Esophagus (tissue), 2 donors: Measurements from ENCODE around the gene DAND5. TPM values are rescaled to one million over a fixed set of nuclear protein-coding genes. Genes with fewer than 3 reads are reported as not detected.

ENCODE experiments used
- H3K27ac ChIP-seq, 2 donors: one replicate each; pipeline ENCODE4 v1.5.1; 2013; ENCODE audit warnings: low read depth in 2 of 2, mild to moderate bottlenecking in 2 of 2, inconsistent platforms in 1 of 2, low read length in 1 of 2, moderate library complexity in 1 of 2
- H3K27me3 ChIP-seq, 2 donors: one replicate each; pipeline ENCODE4 v1.6.1; 2013; ENCODE audit warnings: low read length in 2 of 2, control low read depth in 1 of 2, mild to moderate bottlenecking in 1 of 2; ENCODE audit not compliant: insufficient read depth in 2 of 2, control insufficient read depth in 1 of 2
- H3K36me3 ChIP-seq, 2 donors: one replicate each; pipeline ENCODE4 v1.6.1; 2013; ENCODE audit warnings: low read length in 1 of 2; ENCODE audit not compliant: control insufficient read depth in 2 of 2, insufficient read depth in 2 of 2
- H3K4me1 ChIP-seq, 2 donors: one replicate each; pipeline ENCODE4 v1.6.1; 2013; ENCODE audit warnings: low read length in 1 of 2; ENCODE audit not compliant: control insufficient read depth in 2 of 2, insufficient read depth in 2 of 2
- H3K4me3 ChIP-seq, 2 donors: one replicate each; pipeline ENCODE4 v1.5.1; 2013; ENCODE audit warnings: low read length in 2 of 2, mild to moderate bottlenecking in 2 of 2, low read depth in 1 of 2, moderate library complexity in 1 of 2
- H3K9me3 ChIP-seq, 2 donors: one replicate each; pipeline ENCODE4 v1.6.1; 2013; ENCODE audit warnings: mild to moderate bottlenecking in 2 of 2, low read depth in 1 of 2, low read length in 1 of 2, moderate library complexity in 1 of 2; ENCODE audit not compliant: control insufficient read depth in 2 of 2, insufficient read depth in 1 of 2
- WGBS, 2 donors: extraction: QIAGEN DNeasy Blood & Tissue Kit; methylation state at CpG; one replicate each; pipeline ENCODE4 v1.1.7; 2013; 5-methylcytosine and 5-hydroxymethylcytosine counted together
- polyA plus RNA-seq, 2 donors: library from polyadenylated mRNA; stranded (reverse); fragments of 200-250 nt; gene quantifications; one replicate each; pipeline ENCODE4 v1.2.3, GENCODE V29; 2013
- donor health status: healthy with polysubstance abuse.
- donor health status: Bipolar disorder and iron deficiency.

DAND5 gene
- polyA plus RNA-seq = not detected

DNA sequence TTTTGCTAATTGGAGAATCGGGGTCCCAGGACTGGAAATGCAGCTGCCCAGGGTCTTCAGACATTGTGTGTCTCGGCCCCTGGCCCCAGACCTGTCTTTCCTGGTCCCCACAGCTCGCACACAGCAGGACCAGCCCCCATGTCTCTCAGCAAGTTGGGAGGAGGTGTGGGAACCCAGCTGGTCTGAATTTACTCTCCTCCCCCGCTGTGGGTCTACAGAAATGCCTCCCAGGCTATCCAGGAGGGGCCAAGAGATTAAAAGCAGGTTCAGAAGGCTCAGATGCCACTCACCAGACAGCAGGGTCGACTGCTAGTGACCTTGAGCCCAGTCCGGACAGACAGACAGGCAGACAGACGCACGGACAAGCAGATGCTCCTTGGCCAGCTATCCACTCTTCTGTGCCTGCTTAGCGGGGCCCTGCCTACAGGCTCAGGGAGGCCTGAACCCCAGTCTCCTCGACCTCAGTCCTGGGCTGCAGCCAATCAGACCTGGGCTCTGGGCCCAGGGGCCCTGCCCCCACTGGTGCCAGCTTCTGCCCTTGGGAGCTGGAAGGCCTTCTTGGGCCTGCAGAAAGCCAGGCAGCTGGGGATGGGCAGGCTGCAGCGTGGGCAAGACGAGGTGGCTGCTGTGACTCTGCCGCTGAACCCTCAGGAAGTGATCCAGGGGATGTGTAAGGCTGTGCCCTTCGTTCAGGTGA lies at the start of gene DAND5:
DAND5 (plus strand) TSS at position 285 of the 697 bp plus-strand sequence; CDS start at position 370, 85 bp downstream.
- WGBS, 2 donors = 32 to 44% methylated on average over 14 of the region's 14 CpGs
- H3K4me1 ChIP-seq = peaks cover 0 to 3% of the 10 kb centered on the region in 2 donors
- H3K27ac ChIP-seq = peak within 1 kb of the TSS in 1 of 2 donors; percentile 33
- H3K36me3 ChIP-seq = no peaks in the 10 kb centered on the region
- no peaks in the 10 kb centered on the region for H3K9me3 ChIP-seq
- no peaks in the 10 kb centered on the region for H3K27me3 ChIP-seq
- H3K4me3 ChIP-seq = no peak within 1 kb of the TSS

DNA sequence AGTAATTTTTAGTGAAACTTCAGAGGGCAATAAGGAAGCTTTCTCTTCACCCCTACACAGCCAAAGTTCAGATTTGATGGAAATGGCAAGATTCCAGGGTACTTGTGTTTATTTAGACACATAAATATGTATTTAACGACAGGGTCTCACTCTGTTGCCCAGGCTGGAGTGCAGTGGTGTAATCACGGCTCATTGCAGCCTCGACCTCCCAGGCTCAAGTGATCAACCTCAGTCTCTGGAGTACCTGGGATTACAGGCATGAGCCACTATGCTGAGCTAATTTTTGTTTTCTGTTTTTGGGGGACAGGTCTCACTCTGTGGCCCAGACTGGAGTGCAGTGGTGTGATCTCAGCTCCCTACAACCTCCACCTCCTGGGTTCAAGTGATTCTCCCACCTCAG lies 48.3 kb upstream of the DAND5 start:
- H3K36me3 ChIP-seq = peaks cover 15 to 24% of the 10 kb centered on the region in 2 donors
- WGBS, 2 donors = 55 to 64% methylated on average over 3 of the region's 3 CpGs
- no peak overlapping the region for H3K27ac ChIP-seq
- H3K27me3 ChIP-seq = no peaks in the 10 kb centered on the region
- H3K9me3 ChIP-seq = no peaks in the 10 kb centered on the region
- H3K4me1 ChIP-seq = peaks cover 0 to 3% of the 10 kb centered on the region in 2 donors
- H3K4me3 ChIP-seq = no peak overlapping the region

- Histone ChIP-seq H3K36me3 (peaks cover 15 to 36% of the 10 kb centered on the region in 2 donors), H3K4me3 (no peak overlapping the region), H3K27me3 (no peaks in the 10 kb centered on the region), H3K27ac (no peak overlapping the region), H3K9me3 (no peaks in the 10 kb centered on the region), H3K4me1 (peaks cover 0 to 3% of the 10 kb centered on the region in 2 donors)
- WGBS, 2 donors = 99% methylated on average over 4 of the region's 4 CpGs
Observed at GRCh38 chr19:12922959-12923358, 46.4 kb upstream of the DAND5 start.

- H3K4me3 ChIP-seq = no peak overlapping the region
- H3K27me3 ChIP-seq = no peaks in the 10 kb centered on the region
- peaks cover 27 to 45% of the 10 kb centered on the region in 2 donors for H3K36me3 ChIP-seq
- no peak overlapping the region for H3K27ac ChIP-seq
- H3K4me1 ChIP-seq = no peaks in the 10 kb centered on the region
- 97 to 98% methylated on average over 29 of the region's 29 CpGs for WGBS, 2 donors
- no peaks in the 10 kb centered on the region for H3K9me3 ChIP-seq
Observed at GRCh38 chr19:12924621-12925310, 44.6 kb upstream of the DAND5 start.

DNA sequence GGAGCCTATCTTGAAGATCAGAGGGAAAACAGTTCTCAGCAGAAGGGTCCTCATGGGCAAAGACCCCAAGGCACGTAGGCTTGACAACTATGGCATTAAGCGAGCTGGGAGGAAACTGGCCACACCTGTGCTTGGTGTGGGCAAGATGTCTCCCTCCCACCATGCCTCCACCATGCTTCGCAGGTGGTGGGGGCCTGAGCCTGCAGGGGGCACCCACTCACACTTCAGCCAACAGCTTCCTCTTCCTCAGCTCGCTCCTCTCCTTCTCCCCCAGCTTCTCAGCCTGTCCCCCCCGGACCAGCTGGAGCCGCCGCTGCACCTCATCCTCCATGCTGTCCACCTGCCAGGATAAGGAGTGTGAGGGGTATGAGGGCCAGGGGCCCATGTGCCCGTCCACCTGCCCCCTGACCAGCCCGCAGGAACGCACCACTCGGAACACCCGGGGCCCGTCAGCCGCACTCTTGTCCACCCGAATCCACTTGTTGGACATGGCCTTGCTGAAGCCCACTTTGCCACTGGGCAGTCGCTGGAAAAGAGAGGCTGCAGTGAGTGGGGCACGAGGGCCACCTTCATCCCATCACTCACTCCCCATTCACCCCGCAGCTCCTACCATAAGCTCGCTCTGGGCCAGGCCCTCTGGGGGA lies 39.3 kb upstream of the DAND5 start:
- Histone ChIP-seq H3K36me3 (peaks cover 14 to 29% of the 10 kb centered on the region in 2 donors), H3K27ac (no peak overlapping the region), H3K4me3 (no peak overlapping the region), H3K9me3 (no peaks in the 10 kb centered on the region), H3K4me1 (peaks cover 4 to 9% of the 10 kb centered on the region in 2 donors), H3K27me3 (no peaks in the 10 kb centered on the region)
- WGBS, 2 donors = 92 to 93% methylated on average over 19 of the region's 19 CpGs

DNA sequence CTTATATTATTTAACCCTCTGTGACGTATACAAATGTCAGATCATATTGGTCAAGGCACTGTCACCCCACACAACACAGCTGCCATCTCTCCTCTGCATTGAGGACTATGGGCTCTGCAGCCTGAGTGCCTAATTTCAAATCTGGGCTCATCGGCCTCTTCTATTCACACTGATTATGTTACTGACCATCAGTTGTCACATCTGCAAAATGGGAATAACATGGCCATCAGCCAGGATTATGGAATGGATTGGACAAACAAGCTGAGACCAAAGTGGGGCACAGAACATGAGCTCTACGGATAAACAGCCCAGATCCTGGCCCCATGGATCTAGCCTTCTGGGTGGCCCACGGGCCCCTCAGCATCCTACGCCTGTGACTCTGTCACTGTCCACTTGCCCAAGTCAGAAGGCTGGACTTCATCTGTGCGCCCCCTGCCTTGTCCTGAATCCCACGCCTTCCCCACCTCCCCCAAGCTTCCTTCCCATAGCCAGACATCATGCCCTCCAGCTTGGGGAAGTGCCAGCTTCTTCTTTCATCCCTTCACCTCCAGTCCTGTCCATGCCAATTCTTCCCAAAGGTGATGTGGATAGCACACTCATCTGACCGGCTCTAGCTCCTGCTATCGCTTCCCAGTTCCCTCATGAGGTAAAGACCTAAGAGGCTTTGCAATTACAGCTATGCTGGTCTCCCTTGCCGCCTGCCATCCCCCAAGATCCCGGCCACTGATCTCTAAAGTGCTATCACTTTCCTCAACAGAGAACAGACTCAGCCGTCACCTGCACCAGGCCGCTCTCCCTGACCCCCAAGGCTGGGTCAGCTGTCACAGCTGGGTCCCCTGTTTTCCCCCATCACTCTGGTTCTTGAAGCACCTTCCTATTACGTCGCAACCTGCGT lies 36.7 kb upstream of the DAND5 start:
- Histone ChIP-seq H3K4me1 (peaks cover 4 to 12% of the 10 kb centered on the region in 2 donors), H3K4me3 (peak overlapping the region; percentile 95 to 97), H3K27ac (peak overlapping the region; percentile 8 to 60), H3K27me3 (no peaks in the 10 kb centered on the region), H3K9me3 (no peaks in the 10 kb centered on the region), H3K36me3 (peaks cover 14 to 17% of the 10 kb centered on the region in 2 donors)
- 30 to 32% methylated on average over 16 of the region's 16 CpGs for WGBS, 2 donors

GRCh38 chr19:12933287-12934072 lies 35.9 kb upstream of the DAND5 start, which contains the start of gene FARSA:
Gene FARSA, minus strand, starts transcription at chr19:12933711. Its CDS starts 15 bp downstream, at chr19:12933696.
- Histone ChIP-seq H3K9me3 (no peaks in the 10 kb centered on the region), H3K36me3 (peaks cover 13% of the 10 kb centered on the region in 2 donors), H3K4me1 (peaks cover 4 to 15% of the 10 kb centered on the region in 2 donors), H3K4me3 (peak within 1 kb of the TSS; percentile 95 to 97), H3K27me3 (no peaks in the 10 kb centered on the region), H3K27ac (peak within 1 kb of the TSS; percentile 61 to 77)
- 2 to 3% methylated on average over 46 to 51 of the region's 51 CpGs for WGBS, 2 donors

GRCh38 chr19:12935071-12935470 lies 34.3 kb upstream of the DAND5 start:
- peaks cover 2 to 8% of the 10 kb centered on the region in 2 donors for H3K36me3 ChIP-seq
- H3K27me3 ChIP-seq = no peaks in the 10 kb centered on the region
- no peak overlapping the region for H3K4me3 ChIP-seq
- H3K9me3 ChIP-seq = no peaks in the 10 kb centered on the region
- 92 to 94% methylated on average over 10 of the region's 10 CpGs for WGBS, 2 donors
- H3K27ac ChIP-seq = no peak overlapping the region
- H3K4me1 ChIP-seq = peaks cover 7 to 18% of the 10 kb centered on the region in 2 donors
